ENCODE measurements around the gene LILRB1.

Gene LILRB1

GRCh38 chr19:54648129-54648528, 17.8 kb downstream of the LILRB1 start:
- Histone ChIP-seq H3K4me3 (ENCODE audit: control insufficient read depth in 1 of 7, extremely low read depth in 1 of 7, insufficient read depth in 4 of 7, low read depth in 2 of 7, low read length in 6 of 7) (no peak overlapping the region), H3K27ac (ENCODE audit: insufficient read depth in 1 of 2, low read depth in 1 of 2, low read length in 2 of 2, poor library complexity in 1 of 2, severe bottlenecking in 2 of 2) (no peak overlapping the region), H3K9me3 (ENCODE audit: control extremely low read depth in 1 of 5, control insufficient read depth in 4 of 5, insufficient read depth in 2 of 5, low read depth in 1 of 5, low read length in 4 of 5) (no peaks in the 10 kb centered on the region), H3K36me3 (ENCODE audit: control insufficient read depth in 4 of 4, insufficient read depth in 4 of 4, low read length in 3 of 4) (no peaks in the 10 kb centered on the region), H3K27me3 (replicated peaks in 2 of 5; ENCODE audit: control insufficient read depth in 4 of 5, insufficient read depth in 5 of 5, low read length in 4 of 5) (peaks cover 0 to 2% (median 0%) of the 10 kb centered on the region in 5 experiments), H3K4me1 (ENCODE audit: control extremely low read depth in 1 of 4, control insufficient read depth in 4 of 4, insufficient read depth in 4 of 4, low read length in 3 of 4) (peaks cover 0 to 1% (median 0%) of the 10 kb centered on the region in 4 experiments)
- WGBS (ENCODE audit: insufficient coverage) = 73% methylated on average over 3 of the region's 4 CpGs
- peak in 1 of 3 donors; percentile 11 for DNase-seq
- ChIA-PET CTCF (interaction anchor here (0.6 to 1.0 kb wide), 2 partner anchors 50 to 168 kb away, joined by 3 read pairs; no protein-coding TSS in a partner anchor), POLR2A (no interaction called here)

DNA sequence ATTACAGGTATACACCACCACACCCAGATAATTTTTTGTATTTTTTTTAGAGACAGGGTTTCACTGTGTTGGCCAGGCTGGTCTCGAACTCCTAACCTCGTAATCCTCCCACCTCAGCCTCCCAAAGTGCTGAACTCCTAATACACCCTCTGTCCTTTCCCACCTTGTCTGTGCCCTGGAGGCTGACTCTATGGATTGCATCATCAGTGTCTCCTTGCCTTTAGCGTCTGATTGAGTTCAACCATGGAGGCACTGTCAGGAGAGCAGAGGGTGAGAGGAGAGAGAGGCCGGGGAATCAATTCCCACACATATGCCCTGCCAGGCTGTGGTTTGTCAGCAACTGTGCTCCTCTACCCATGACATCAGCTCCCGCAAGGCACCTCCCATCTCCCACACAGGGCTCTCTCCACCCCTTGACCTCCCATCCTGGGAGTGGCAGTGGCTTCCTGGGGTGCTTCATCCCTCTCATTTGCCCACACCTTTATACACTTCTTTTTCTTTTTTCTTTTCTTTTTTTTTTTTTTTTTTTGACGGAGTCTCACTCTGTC, 19.9 kb downstream of the LILRB1 start:
- POLR2A ChIA-PET = interaction anchor here (0.6 kb wide), 1 partner anchor 513 kb away, joined by 3 read pairs; the partner anchor contains the start of gene CNOT3
- H3K36me3 ChIP-seq (ENCODE audit: control insufficient read depth in 4 of 4, insufficient read depth in 4 of 4, low read length in 3 of 4) = no peaks in the 10 kb centered on the region
- 96% methylated on average over 4 of the region's 6 CpGs for WGBS (ENCODE audit: insufficient coverage)
- H3K9me3 ChIP-seq (ENCODE audit: control extremely low read depth in 1 of 5, control insufficient read depth in 4 of 5, insufficient read depth in 2 of 5, low read depth in 1 of 5, low read length in 4 of 5) = no peaks in the 10 kb centered on the region
- no peak overlapping the region for H3K27ac ChIP-seq (ENCODE audit: insufficient read depth in 1 of 2, low read depth in 1 of 2, low read length in 2 of 2, poor library complexity in 1 of 2, severe bottlenecking in 2 of 2)
- CTCF ChIA-PET = interaction anchor here (1.3 to 6.9 kb wide), 3 partner anchors 11 to 169 kb away, joined by 3 to 60 read pairs (median 4); no protein-coding TSS in a partner anchor
- H3K27me3 ChIP-seq (replicated peaks in 2 of 5; ENCODE audit: control insufficient read depth in 4 of 5, insufficient read depth in 5 of 5, low read length in 4 of 5) = peaks cover 0 to 2% (median 0%) of the 10 kb centered on the region in 5 experiments
- H3K4me3 ChIP-seq (ENCODE audit: control insufficient read depth in 1 of 7, extremely low read depth in 1 of 7, insufficient read depth in 4 of 7, low read depth in 2 of 7, low read length in 6 of 7) = no peak overlapping the region
- no peak for DNase-seq
- H3K4me1 ChIP-seq (ENCODE audit: control extremely low read depth in 1 of 4, control insufficient read depth in 4 of 4, insufficient read depth in 4 of 4, low read length in 3 of 4) = no peaks in the 10 kb centered on the region

GRCh38 chr19:54653181-54653809, 23.0 kb downstream of the LILRB1 start:
- H3K9me3 ChIP-seq (ENCODE audit: control extremely low read depth in 1 of 5, control insufficient read depth in 4 of 5, insufficient read depth in 2 of 5, low read depth in 1 of 5, low read length in 4 of 5) = no peaks in the 10 kb centered on the region
- no peak overlapping the region for H3K27ac ChIP-seq (ENCODE audit: insufficient read depth in 1 of 2, low read depth in 1 of 2, low read length in 2 of 2, poor library complexity in 1 of 2, severe bottlenecking in 2 of 2)
- ChIA-PET POLR2A (no interaction called here), CTCF (interaction anchor here (0.8 to 6.9 kb wide), 16 partner anchors 9 to 507 kb away, joined by 3 to 60 read pairs (median 4); partner anchors contain the start of gene LILRB4)
- peaks cover 0 to 3% (median 0%) of the 10 kb centered on the region in 5 experiments for H3K27me3 ChIP-seq (replicated peaks in 2 of 5; ENCODE audit: control insufficient read depth in 4 of 5, insufficient read depth in 5 of 5, low read length in 4 of 5)
- no peak overlapping the region for H3K4me3 ChIP-seq (ENCODE audit: control insufficient read depth in 1 of 7, extremely low read depth in 1 of 7, insufficient read depth in 4 of 7, low read depth in 2 of 7, low read length in 6 of 7)
- WGBS (ENCODE audit: insufficient coverage) = 18% methylated on average over 2 of the region's 6 CpGs
- DNase-seq = peak; percentile 43 to 67 (median 60)
- no peaks in the 10 kb centered on the region for H3K36me3 ChIP-seq (ENCODE audit: control insufficient read depth in 4 of 4, insufficient read depth in 4 of 4, low read length in 3 of 4)
- no peaks in the 10 kb centered on the region for H3K4me1 ChIP-seq (ENCODE audit: control extremely low read depth in 1 of 4, control insufficient read depth in 4 of 4, insufficient read depth in 4 of 4, low read length in 3 of 4)

- 91% methylated on average over 7 of the region's 14 CpGs for WGBS (ENCODE audit: insufficient coverage)
- H3K9me3 ChIP-seq (ENCODE audit: control extremely low read depth in 1 of 5, control insufficient read depth in 4 of 5, insufficient read depth in 2 of 5, low read depth in 1 of 5, low read length in 4 of 5) = peaks cover 0 to 2% (median 0%) of the 10 kb centered on the region in 5 experiments
- POLR2A ChIA-PET = no interaction called here
- DNase-seq = no peak
- H3K36me3 ChIP-seq (ENCODE audit: control insufficient read depth in 4 of 4, insufficient read depth in 4 of 4, low read length in 3 of 4) = no peaks in the 10 kb centered on the region
- H3K27me3 ChIP-seq (replicated peaks in 2 of 5; ENCODE audit: control insufficient read depth in 4 of 5, insufficient read depth in 5 of 5, low read length in 4 of 5) = peaks cover 0 to 3% (median 0%) of the 10 kb centered on the region in 5 experiments
- CTCF ChIA-PET = interaction anchor here (0.7 to 6.9 kb wide), 5 partner anchors 14 to 506 kb away, joined by 3 to 60 read pairs (median 4); no protein-coding TSS in a partner anchor
- no peak overlapping the region for H3K27ac ChIP-seq (ENCODE audit: insufficient read depth in 1 of 2, low read depth in 1 of 2, low read length in 2 of 2, poor library complexity in 1 of 2, severe bottlenecking in 2 of 2)
- no peak overlapping the region for H3K4me3 ChIP-seq (ENCODE audit: control insufficient read depth in 1 of 7, extremely low read depth in 1 of 7, insufficient read depth in 4 of 7, low read depth in 2 of 7, low read length in 6 of 7)
- H3K4me1 ChIP-seq (ENCODE audit: control extremely low read depth in 1 of 4, control insufficient read depth in 4 of 4, insufficient read depth in 4 of 4, low read length in 3 of 4) = no peaks in the 10 kb centered on the region
Measured at GRCh38 chr19:54654447-54655321, 24.4 kb downstream of the LILRB1 start.

DNA sequence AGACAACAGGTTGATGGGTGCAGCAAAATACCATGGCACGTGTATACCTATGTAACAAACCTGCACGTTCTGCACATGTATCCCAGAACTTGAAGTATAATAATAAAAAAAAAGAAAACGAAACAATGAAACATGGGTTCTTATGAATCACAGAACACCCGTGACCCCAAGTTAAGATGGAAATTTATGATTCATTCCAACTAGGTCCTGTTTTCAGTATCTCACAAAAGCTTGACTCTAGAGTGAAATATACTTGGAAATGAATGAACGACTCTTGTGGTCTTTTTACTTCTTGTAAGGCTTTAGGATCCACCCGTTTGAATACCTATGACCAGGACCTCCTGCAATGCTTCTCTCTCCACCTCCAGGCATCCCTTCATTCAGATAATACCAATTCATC, 29.0 kb downstream of the LILRB1 start:
- Histone ChIP-seq H3K27ac (ENCODE audit: insufficient read depth in 1 of 2, low read depth in 1 of 2, low read length in 2 of 2, poor library complexity in 1 of 2, severe bottlenecking in 2 of 2) (no peak overlapping the region), H3K4me1 (ENCODE audit: control extremely low read depth in 1 of 4, control insufficient read depth in 4 of 4, insufficient read depth in 4 of 4, low read length in 3 of 4) (peaks cover 0 to 10% (median 6%) of the 10 kb centered on the region in 4 experiments), H3K9me3 (ENCODE audit: control extremely low read depth in 1 of 5, control insufficient read depth in 4 of 5, insufficient read depth in 2 of 5, low read depth in 1 of 5, low read length in 4 of 5) (peaks cover 0 to 2% (median 0%) of the 10 kb centered on the region in 5 experiments), H3K4me3 (ENCODE audit: control insufficient read depth in 1 of 7, extremely low read depth in 1 of 7, insufficient read depth in 4 of 7, low read depth in 2 of 7, low read length in 6 of 7) (no peak overlapping the region), H3K36me3 (ENCODE audit: control insufficient read depth in 4 of 4, insufficient read depth in 4 of 4, low read length in 3 of 4) (no peaks in the 10 kb centered on the region), H3K27me3 (replicated peaks in 2 of 5; ENCODE audit: control insufficient read depth in 4 of 5, insufficient read depth in 5 of 5, low read length in 4 of 5) (peaks cover 0 to 3% (median 0%) of the 10 kb centered on the region in 5 experiments)
- ChIA-PET CTCF (no interaction called here), POLR2A (no interaction called here)
- WGBS (ENCODE audit: insufficient coverage) = 95% methylated on average over 5 of the region's 6 CpGs
- DNase-seq = no peak

- no peaks in the 10 kb centered on the region for H3K36me3 ChIP-seq (ENCODE audit: control insufficient read depth in 4 of 4, insufficient read depth in 4 of 4, low read length in 3 of 4)
- CTCF ChIA-PET = no interaction called here
- H3K27me3 ChIP-seq (replicated peaks in 2 of 5; ENCODE audit: control insufficient read depth in 4 of 5, insufficient read depth in 5 of 5, low read length in 4 of 5) = peaks cover 0 to 3% (median 0%) of the 10 kb centered on the region in 5 experiments
- peaks cover 0 to 10% (median 6%) of the 10 kb centered on the region in 4 experiments for H3K4me1 ChIP-seq (ENCODE audit: control extremely low read depth in 1 of 4, control insufficient read depth in 4 of 4, insufficient read depth in 4 of 4, low read length in 3 of 4)
- WGBS (ENCODE audit: insufficient coverage) = 89% methylated on average over 5 of the region's 5 CpGs
- H3K9me3 ChIP-seq (ENCODE audit: control extremely low read depth in 1 of 5, control insufficient read depth in 4 of 5, insufficient read depth in 2 of 5, low read depth in 1 of 5, low read length in 4 of 5) = peaks cover 0 to 2% (median 0%) of the 10 kb centered on the region in 5 experiments
- DNase-seq = no peak
- no peak overlapping the region for H3K27ac ChIP-seq (ENCODE audit: insufficient read depth in 1 of 2, low read depth in 1 of 2, low read length in 2 of 2, poor library complexity in 1 of 2, severe bottlenecking in 2 of 2)
- POLR2A ChIA-PET = no interaction called here
- H3K4me3 ChIP-seq (ENCODE audit: control insufficient read depth in 1 of 7, extremely low read depth in 1 of 7, insufficient read depth in 4 of 7, low read depth in 2 of 7, low read length in 6 of 7) = no peak overlapping the region
Measured at GRCh38 chr19:54660306-54660705, 30.0 kb downstream of the LILRB1 start.

Measured in common myeloid progenitor, CD34-positive (primary cell).